Measurements from ENCODE around the gene CDH23.

CDH23 gene

GRCh38 chr10:71638064-71638821 is 241.5 kb downstream of the CDH23 start:
- DNase-seq (ENCODE audit: low read depth), result no peak
- H3K4me3 ChIP-seq (ENCODE audit: low read length), result no peak overlapping the region
- TF ChIP-seq, protein P1, sequence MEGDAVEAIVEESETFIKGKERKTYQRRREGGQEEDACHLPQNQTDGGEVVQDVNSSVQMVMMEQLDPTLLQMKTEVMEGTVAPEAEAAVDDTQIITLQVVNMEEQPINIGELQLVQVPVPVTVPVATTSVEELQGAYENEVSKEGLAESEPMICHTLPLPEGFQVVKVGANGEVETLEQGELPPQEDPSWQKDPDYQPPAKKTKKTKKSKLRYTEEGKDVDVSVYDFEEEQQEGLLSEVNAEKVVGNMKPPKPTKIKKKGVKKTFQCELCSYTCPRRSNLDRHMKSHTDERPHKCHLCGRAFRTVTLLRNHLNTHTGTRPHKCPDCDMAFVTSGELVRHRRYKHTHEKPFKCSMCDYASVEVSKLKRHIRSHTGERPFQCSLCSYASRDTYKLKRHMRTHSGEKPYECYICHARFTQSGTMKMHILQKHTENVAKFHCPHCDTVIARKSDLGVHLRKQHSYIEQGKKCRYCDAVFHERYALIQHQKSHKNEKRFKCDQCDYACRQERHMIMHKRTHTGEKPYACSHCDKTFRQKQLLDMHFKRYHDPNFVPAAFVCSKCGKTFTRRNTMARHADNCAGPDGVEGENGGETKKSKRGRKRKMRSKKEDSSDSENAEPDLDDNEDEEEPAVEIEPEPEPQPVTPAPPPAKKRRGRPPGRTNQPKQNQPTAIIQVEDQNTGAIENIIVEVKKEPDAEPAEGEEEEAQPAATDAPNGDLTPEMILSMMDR (conservative IDR thresholded peaks at IDR 0.05; ENCODE audit: low read depth, low read length), result no peak

DNA sequence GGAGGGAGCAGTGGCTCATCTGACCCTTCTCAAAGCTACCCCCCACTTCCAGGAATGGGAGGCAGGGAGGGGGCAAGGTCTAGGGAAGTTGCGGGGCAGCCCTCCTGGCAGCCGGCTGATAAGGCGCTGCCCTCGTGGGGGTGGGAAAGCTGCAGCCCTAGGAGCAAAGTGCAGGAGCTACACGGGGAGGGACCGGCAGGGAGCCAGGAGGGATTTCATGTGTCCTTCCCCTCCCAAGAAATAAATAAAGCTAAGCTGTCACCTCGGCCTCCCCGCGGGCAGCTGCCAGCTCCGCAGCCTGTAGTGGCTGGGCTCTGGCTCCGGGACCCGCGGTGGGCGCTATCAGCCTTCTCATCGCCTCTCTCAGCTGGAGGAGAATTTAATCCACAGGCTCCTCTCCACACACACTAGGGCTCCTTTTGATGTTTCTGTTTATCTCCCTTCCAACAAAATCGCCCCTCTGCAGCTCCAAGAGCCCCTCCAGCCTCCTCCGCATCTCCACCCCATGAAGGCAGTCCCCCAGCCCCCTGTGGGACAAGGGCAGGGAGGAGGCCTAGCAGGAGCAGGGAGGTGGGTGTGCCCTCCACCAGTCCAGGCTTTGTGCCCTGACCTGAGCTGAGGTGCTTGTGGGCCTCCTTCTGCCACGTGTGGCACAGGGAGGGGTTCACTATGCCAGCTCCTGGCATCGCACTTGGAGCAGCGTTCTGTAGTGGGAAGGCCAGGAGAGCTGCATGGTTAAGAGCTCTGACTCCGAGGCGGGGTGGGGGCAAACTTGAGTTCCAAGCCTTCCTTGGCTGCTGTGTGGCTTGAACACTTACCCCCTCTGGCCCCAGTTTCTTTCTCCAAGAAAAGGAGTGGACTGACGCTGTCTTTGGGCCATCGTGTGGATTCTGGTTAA is 242.4 kb downstream of the CDH23 start:
- DNase-seq (ENCODE audit: low read depth), result no peak
- TF ChIP-seq, protein P1 (conservative IDR thresholded peaks at IDR 0.05; ENCODE audit: low read depth, low read length), result no peak

GRCh38 chr10:71640607-71641006 is 243.9 kb downstream of the CDH23 start:
- H3K4me3 ChIP-seq (ENCODE audit: low read length), result no peak overlapping the region
- DNase-seq (ENCODE audit: low read depth), result no peak
- TF ChIP-seq, protein P1 (conservative IDR thresholded peaks at IDR 0.05; ENCODE audit: low read depth, low read length), result no peak

More for the DNA sequence above, 242.4 kb downstream of the CDH23 start:
- H3K4me3 ChIP-seq (ENCODE audit: low read length), result no peak overlapping the region

DNA sequence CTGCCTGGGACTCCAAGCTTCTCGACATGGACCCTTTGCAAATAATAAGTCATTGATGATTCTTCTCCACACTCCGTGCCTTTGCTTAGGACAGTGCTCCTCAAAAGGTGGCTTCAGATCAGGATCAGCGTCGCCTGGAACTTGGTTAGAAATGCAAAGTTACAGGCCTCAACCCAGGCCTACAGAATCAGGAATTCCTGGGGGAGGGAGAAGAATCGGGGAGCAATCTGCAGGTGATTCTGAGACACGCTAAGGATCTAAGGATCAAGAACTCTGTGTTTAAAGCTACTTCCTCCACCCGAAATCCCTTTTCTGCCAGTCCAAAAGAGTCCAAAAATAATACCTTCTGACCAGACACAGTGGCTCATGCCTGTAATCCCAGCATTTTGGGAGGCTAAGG is 244.7 kb downstream of the CDH23 start:
- DNase-seq (ENCODE audit: low read depth), result no peak
- no peak overlapping the region for H3K4me3 ChIP-seq (ENCODE audit: low read length)
- TF ChIP-seq, protein P1 (conservative IDR thresholded peaks at IDR 0.05; ENCODE audit: low read depth, low read length), result no peak

- TF ChIP-seq, protein P1 (conservative IDR thresholded peaks at IDR 0.05; ENCODE audit: low read depth, low read length), result no peak
- no peak overlapping the region for H3K4me3 ChIP-seq (ENCODE audit: low read length)
- no peak for DNase-seq (ENCODE audit: low read depth)
These were observed 245.3 kb downstream of the CDH23 start for GRCh38 chr10:71641986-71642385.

GRCh38 chr10:71643904-71644303 is 247.2 kb downstream of the CDH23 start:
- no peak overlapping the region for H3K4me3 ChIP-seq (ENCODE audit: low read length)
- no peak for DNase-seq (ENCODE audit: low read depth)
- TF ChIP-seq, protein P1 (conservative IDR thresholded peaks at IDR 0.05; ENCODE audit: low read depth, low read length), result no peak

All from retinal pigment epithelial cell (primary cell).